Fibroblast of villous mesenchyme (primary cell): Measurements from ENCODE around the gene EFCAB10. TPM values are rescaled to one million over a fixed set of nuclear protein-coding genes. Genes with fewer than 3 reads are reported as not detected.

ENCODE experiments used
- DNase-seq: peaks from one replicate; pipeline ENCODE4 v3.0.0-alpha.2; 2010; ENCODE audit warnings: low read depth
- H3K4me3 ChIP-seq: 2 replicates; pipeline ENCODE4 v1.5.1; 2011; ENCODE audit warnings: low read depth, mild to moderate bottlenecking, low read length
- CTCF ChIP-seq: IDR thresholded peaks from 2 replicates; pipeline ENCODE4 v1.5.1; 2012; ENCODE audit warnings: low read depth, mild to moderate bottlenecking, low read length; ENCODE audit not compliant: insufficient read depth
- total RNA-seq: library from RNA; depleted of rRNA; stranded (reverse); fragments of >200 nt; gene quantifications from 2 replicates; pipeline ENCODE4 v1.2.3, GENCODE V29; 2012

The EFCAB10 gene
- total RNA-seq, 1 donor, result under 0.01 TPM

GRCh38 chr7:105596866-105597265, 15.6 kb upstream of the EFCAB10 start:
- no peak for DNase-seq
- TF ChIP-seq CTCF, result no peak

GRCh38 chr7:105594034-105594433, 12.7 kb upstream of the EFCAB10 start:
- H3K4me3 ChIP-seq, result no peak overlapping the region
- no peak for TF ChIP-seq CTCF
- no peak for DNase-seq

More at GRCh38 chr7:105596866-105597265, 15.6 kb upstream of the EFCAB10 start:
- H3K4me3 ChIP-seq, result no peak overlapping the region

GRCh38 chr7:105591522-105591921, 10.2 kb upstream of the EFCAB10 start:
- H3K4me3 ChIP-seq, result no peak overlapping the region
- TF ChIP-seq CTCF, result no peak
- no peak for DNase-seq

- H3K4me3 ChIP-seq, result no peak overlapping the region
- no peak for TF ChIP-seq CTCF
- no peak for DNase-seq
Observed at GRCh38 chr7:105590793-105591192, 9.5 kb upstream of the EFCAB10 start.

- H3K4me3 ChIP-seq, result no peak overlapping the region
- DNase-seq, result peak; percentile 76
- TF ChIP-seq CTCF, result peak; percentile 71
Observed at GRCh38 chr7:105589356-105590077, 8.2 kb upstream of the EFCAB10 start.

GRCh38 chr7:105587909-105588635, 6.8 kb upstream of the EFCAB10 start:
- TF ChIP-seq CTCF, result no peak
- peak; percentile 10 for DNase-seq
- no peak overlapping the region for H3K4me3 ChIP-seq
